ENCODE measurements around the gene PRR12.

- TF ChIP-seq, protein P1, sequence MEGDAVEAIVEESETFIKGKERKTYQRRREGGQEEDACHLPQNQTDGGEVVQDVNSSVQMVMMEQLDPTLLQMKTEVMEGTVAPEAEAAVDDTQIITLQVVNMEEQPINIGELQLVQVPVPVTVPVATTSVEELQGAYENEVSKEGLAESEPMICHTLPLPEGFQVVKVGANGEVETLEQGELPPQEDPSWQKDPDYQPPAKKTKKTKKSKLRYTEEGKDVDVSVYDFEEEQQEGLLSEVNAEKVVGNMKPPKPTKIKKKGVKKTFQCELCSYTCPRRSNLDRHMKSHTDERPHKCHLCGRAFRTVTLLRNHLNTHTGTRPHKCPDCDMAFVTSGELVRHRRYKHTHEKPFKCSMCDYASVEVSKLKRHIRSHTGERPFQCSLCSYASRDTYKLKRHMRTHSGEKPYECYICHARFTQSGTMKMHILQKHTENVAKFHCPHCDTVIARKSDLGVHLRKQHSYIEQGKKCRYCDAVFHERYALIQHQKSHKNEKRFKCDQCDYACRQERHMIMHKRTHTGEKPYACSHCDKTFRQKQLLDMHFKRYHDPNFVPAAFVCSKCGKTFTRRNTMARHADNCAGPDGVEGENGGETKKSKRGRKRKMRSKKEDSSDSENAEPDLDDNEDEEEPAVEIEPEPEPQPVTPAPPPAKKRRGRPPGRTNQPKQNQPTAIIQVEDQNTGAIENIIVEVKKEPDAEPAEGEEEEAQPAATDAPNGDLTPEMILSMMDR (conservative IDR thresholded peaks at IDR 0.05) = no peak
- no peak for TF ChIP-seq EZH2 (IDR thresholded peaks at IDR 0.05; ENCODE audit: low read depth)
Measured at GRCh38 chr19:49616532-49616931, 25.6 kb downstream of the PRR12 start.

All from PC-9 (cell line).